ENCODE measurements around the gene GLDC.
A peak's percentile ranks its signal among the peaks of the same experiment; 100 is the strongest.
"Not testable (repeated sequence)": the region's sequence is repeated elsewhere in the genome, so short reads cannot be mapped to it uniquely, and the experiment has no call there.

GLDC gene

DNA sequence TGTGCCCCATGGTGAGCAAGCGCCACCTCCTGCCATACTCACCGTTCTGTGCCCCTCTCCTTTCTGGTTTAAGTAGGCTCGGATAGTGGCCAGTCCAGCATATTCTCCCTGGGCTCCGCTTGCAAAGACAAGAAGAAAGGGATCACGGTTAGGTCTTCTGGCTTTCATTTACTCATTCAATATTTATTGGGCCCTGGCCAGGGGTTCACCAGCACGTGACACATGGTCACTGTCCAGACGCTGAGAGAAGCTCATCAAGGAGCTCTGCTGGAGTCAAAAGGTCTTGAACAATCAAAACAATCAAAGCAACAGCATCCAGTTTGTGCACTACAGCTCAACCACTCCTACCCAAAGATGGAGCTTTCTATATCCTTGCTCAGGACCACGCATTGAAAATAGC is 80.2 kb downstream of the GLDC start:
- no peak for DNase-seq (ENCODE audit: low spot score)

GRCh38 chr9:6564868-6565267 is 80.7 kb downstream of the GLDC start:
- no peak for DNase-seq (ENCODE audit: low spot score)

DNA sequence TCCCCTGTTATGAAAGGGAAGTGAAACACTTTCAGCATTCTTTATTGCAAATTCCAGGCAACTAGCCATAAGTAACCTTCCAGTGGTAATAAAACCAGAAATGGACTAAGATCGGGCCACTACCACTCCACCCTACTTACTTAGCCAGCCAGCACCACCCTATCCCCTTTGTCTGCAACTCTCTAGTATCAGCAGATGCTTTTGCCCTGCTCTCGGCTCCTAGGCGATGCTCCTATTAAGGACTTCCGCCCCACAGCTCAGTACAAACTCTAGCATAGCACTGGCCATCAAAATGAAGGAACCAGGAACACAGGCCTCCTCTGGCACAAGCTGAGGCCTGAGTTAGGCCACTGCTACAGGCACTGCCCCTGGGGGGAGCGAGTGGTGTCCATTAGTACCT is 81.2 kb downstream of the GLDC start:
- DNase-seq (ENCODE audit: low spot score), result no peak

DNA sequence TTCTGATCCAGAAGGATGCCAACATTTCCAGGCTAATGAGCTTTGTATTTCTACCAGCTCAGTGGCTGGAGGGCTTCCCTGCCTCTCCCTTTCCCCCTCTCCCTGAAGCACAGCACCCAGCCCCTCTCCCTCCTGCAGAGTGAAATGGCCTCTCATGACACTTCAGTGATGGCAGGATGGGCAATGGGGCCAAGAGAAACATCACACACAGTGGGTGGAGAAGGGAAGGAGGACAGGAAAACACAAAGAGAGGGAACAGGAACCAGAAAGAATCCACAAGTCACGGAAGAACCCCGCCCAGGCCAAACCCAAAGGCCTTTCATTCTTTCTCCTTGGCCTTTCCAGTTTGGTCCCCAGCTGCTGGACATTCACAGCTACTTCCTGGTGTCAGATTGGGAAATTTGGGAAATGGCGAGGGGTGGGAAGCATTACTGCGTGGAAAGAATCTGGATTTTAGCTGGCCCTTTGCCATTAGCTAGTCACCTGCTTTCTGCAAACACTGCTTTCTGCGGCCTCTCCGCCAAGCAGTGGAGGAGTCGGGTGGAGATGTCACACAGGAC is 82.6 kb downstream of the GLDC start:
- no peak for DNase-seq (ENCODE audit: low spot score)

GRCh38 chr9:6562201-6562600 is 83.3 kb downstream of the GLDC start:
- DNase-seq (ENCODE audit: low spot score), result no peak

DNA sequence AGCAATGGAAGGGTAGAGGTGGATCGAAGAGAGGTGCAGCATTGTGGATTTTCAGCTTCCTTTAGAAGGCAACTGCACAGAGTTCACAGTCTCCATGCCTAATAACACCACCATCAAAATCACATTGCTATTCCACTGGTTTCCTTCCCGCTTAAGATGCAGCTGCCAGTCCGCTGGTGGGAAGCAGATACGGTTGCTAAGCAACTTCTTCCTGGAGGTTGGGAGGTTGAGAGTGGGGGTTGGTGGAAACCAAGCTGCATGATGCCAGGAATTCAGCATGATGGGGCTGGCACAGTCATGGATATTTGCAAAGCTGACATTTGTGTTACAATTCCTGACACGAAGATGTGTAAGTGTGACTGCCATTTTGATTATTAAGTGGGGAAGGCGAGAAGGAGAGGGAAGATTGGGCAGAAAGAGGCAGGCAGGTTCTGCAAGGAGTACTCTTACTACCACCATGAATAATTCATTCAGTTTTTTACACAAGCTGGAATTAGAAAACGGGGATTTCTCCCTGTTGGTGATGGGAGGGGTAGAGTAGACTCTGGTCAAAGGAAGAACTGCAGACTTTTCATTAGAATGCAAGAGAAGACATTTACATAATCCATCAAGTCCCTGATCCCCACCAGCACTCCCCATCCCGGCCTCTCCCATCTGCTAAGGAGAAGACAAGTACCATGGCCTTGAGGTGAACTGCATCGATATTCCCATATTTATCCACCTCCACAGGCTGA is 87.5 kb downstream of the GLDC start:
- peak; percentile 21 for DNase-seq (ENCODE audit: low spot score)

- no peak for DNase-seq (ENCODE audit: low spot score)
These were observed 91.7 kb downstream of the GLDC start for GRCh38 chr9:6553866-6554265.

DNA sequence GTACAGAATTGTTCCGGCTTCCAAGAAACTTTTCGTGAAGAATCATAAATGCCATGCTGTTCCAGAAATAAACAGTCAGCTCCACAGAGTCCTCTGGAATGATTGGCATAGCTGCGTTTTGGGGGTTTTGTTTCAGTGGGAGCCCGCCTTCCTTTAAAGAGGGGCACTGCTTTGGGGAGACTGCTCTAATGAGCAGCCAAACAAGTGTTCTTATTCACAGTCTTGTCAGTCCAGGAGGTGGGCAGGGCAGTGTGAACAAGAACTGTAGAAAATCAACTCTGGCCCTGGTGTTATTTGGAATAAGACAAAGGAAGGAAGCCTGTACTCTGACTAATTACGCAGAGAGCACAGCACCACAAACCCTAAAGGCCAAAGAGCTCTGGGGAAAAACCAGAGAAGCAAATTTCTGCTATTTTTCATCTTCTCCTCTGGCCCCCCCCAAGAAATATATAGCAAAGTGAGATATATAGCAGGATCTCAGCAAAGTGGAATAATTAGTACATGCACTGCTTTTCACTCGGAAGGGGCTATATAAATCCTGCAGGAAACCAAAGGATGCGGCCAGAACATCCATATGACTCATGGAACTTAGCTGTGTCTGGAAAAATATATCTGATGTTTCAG is 92.9 kb downstream of the GLDC start:
- DNase-seq (ENCODE audit: low spot score), result peak; percentile 83

GRCh38 chr9:6552033-6552432 is 93.5 kb downstream of the GLDC start:
- DNase-seq (ENCODE audit: low spot score), result no peak

- no peak for DNase-seq (ENCODE audit: low spot score)
These were observed 94.4 kb downstream of the GLDC start for GRCh38 chr9:6551136-6551535.

- DNase-seq (ENCODE audit: low spot score), result no peak
These were observed 96.3 kb downstream of the GLDC start for GRCh38 chr9:6549106-6549800.

GRCh38 chr9:6545017-6545691 is 100.4 kb downstream of the GLDC start:
- DNase-seq (ENCODE audit: low spot score), result no peak

DNA sequence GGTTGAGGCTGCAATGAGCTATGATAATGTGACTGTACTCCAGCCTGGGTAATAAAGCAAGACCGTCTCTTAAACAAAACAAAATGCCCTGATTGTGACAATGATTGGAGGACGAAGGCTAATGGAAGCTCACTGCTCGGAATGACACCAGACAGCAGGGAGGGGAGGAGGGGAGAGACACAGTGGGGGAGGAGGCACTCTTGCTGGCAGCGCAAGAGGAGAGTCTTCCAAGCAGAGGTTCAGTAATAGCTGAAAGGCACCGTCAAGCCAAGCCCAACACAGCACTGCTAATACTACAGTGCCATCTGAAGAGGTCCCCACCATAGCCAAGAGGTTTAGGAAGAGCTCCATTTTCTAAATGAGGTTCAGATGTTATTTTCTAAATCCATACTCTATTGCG is 102.3 kb downstream of the GLDC start:
- no peak for DNase-seq (ENCODE audit: low spot score)

DNA sequence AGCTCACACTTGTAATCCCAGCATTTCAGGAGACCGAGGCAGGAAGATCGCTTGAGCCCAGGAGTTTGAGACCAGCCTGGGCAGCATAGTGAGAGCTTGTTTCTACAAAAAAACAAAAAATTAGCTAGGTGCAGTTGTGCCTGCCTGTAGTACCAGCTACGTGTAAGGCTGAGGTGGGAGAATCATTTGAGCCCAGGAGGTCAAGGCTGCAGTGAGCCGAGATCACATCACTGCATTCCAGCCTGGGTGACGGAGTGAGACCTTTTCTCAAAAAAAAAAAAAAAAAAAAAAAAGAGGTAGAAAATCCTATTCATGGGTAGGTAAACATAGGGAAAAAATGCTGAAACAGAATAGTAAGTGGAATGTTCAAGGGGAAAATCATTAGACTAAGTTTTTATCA is 102.9 kb downstream of the GLDC start:
- DNase-seq (ENCODE audit: low spot score), result not testable (repeated sequence)

DNA sequence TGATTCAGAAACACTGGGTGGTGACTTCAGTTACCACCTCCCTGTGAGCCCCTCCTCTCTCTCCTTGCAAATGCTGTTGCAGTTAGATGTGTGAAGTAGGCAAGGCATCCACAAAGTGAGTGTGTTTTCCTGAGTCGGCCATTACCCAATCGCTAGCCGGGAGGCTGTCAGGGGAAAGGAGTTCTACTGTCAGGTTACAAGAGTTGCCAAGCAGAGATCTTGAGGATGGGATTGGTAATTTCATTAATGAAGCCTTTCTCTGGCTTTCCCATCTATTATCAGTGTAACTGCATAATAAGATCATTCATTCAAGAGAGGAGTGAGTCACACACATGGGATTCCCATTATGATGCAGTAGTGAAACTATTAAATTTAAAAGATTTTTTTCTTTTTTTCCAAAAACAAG is 106.9 kb downstream of the GLDC start:
- no peak for DNase-seq (ENCODE audit: low spot score)

- no peak for DNase-seq (ENCODE audit: low spot score)
These were observed 109.9 kb downstream of the GLDC start for GRCh38 chr9:6535594-6535993.

- DNase-seq (ENCODE audit: low spot score), result no peak
These were observed 120.0 kb downstream of the GLDC start for GRCh38 chr9:6525326-6526045.

DNA sequence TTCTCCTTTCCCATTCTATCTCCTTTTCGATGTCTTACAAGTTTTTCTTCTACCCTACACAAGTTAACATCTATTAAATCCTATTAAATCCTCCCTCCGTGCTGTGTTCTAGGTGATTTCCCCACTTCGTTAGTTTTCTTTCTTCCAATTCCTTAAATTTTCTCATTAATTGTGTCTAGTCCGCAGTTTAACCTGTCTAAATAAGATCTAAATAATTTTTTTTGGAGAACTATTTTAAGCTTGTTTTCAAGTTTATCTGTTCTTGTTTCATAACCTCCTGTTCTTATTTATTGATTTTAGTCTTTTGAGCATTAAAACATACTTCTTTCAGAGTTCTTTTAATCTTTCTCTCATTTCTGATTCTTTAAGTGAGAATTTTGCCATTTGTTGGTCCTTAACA is 123.3 kb downstream of the GLDC start:
- no peak for DNase-seq (ENCODE audit: low spot score)

- DNase-seq (ENCODE audit: low spot score), result no peak
These were observed 133.4 kb downstream of the GLDC start for GRCh38 chr9:6512085-6512657.

DNA sequence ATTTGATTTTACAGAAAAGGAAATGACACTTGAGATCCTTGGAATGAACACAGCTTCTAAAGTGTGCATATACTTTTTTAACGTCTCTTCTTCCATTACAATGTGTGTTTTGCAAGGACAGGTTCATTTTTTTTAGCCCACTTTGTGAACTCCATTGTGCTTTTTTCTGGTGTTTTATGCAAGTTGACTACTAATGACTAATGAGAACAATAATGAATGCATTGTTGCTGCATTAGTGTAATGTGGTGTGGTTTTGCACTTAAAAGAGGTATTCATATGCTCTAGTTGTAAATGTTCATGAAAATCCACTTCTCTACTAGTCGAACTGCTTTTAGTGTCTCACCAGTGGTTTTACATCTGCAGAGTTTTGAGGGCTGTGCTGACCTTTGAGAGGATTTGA is 139.0 kb downstream of the GLDC start:
- DNase-seq (ENCODE audit: low spot score), result no peak

DNA sequence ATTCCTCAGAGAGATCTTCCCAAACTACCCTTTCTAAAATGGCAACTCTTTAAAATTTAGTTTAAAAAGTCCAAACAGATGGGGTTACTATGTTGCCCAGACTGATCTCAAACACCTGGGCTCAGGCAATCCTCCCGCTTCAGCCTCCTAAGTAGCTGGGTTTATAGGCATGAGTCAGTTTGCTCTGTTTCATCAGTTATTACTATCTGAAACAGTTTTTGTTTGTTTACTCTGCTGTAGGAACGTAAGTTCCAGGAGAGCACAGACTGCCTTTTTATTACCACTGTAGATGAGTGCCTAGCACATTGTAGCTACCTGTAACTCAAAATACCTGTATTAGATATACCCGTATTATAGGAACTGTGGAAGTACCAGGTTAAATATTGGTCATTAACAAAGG is 143.1 kb downstream of the GLDC start:
- no peak for DNase-seq (ENCODE audit: low spot score)
